ENCODE data around the gene ANKRD55. TPM values are rescaled to one million over a fixed set of nuclear protein-coding genes. Genes with fewer than 3 reads are reported as not detected.

Gene ANKRD55
- total RNA-seq, 4 donors from 2014 or later = not detected

DNA sequence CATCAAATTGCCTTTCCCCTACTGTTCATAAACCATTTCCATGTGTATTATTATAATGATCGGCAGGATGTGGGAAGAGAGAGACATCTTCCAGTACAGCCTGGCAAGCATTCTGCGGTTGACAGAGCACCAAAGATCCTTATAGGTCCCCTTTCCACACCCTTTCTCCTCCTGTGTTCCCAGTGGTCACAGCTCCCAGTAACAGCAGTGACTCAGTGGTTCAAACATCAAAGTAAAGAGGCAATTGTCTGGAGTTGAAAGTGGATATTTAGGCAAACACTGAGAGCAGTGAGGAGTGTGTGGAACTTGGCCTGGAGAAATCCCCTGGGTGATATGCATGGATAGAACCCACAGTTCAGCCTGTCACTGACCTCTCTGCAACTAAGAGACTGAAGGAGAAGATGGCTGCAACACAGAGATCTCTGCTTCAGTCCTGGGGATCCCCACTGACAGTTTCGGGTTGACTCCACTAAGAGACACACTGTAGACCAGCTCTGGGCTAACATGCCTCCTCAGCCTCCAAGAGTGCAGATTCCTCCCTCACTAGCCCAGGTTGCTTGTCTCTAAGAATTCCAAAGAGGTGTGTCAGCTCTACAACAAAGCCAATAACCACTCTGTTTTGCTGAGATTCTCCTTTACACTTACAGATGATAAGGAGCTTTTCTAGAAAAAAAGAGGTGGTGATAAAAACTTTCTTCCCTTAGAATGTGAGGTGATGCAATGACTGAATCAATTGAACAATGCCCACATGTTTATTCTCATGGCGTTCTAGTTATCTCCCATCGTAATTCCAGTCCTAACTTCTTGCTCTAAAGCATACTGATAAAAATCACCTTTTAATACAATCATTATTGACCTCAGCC is 143.9 kb downstream of the ANKRD55 start:
- TF ChIP-seq, protein P1, sequence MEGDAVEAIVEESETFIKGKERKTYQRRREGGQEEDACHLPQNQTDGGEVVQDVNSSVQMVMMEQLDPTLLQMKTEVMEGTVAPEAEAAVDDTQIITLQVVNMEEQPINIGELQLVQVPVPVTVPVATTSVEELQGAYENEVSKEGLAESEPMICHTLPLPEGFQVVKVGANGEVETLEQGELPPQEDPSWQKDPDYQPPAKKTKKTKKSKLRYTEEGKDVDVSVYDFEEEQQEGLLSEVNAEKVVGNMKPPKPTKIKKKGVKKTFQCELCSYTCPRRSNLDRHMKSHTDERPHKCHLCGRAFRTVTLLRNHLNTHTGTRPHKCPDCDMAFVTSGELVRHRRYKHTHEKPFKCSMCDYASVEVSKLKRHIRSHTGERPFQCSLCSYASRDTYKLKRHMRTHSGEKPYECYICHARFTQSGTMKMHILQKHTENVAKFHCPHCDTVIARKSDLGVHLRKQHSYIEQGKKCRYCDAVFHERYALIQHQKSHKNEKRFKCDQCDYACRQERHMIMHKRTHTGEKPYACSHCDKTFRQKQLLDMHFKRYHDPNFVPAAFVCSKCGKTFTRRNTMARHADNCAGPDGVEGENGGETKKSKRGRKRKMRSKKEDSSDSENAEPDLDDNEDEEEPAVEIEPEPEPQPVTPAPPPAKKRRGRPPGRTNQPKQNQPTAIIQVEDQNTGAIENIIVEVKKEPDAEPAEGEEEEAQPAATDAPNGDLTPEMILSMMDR (IDR thresholded peaks at IDR 0.05; ENCODE audit: low read depth) = no peak

DNA sequence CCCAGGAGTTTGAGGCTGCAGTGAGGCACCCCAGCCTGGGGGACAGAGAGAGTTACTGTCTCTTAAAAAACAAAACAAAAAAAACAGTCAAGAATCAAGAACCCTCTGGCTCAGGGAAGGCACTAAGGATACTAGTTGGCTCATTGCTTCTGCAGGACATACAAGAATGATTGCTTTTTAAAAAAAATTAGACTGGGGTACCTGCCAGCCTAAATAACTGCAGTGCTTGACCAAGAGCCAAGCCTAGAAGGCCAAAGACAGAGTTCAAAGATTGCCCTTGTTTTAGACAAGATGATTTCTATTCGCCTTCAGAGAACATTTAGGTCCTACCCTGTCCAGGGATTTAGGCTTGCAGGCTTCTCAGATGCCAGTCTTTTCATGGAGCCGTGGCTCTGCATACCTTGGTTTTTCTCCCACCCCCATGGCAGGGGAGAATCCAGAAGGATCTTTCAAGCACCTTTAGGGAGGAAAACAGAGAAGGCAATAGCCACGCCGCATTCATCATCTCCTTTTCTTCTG is 144.6 kb downstream of the ANKRD55 start:
- TF ChIP-seq, protein P1 (IDR thresholded peaks at IDR 0.05; ENCODE audit: low read depth) = no peak

DNA sequence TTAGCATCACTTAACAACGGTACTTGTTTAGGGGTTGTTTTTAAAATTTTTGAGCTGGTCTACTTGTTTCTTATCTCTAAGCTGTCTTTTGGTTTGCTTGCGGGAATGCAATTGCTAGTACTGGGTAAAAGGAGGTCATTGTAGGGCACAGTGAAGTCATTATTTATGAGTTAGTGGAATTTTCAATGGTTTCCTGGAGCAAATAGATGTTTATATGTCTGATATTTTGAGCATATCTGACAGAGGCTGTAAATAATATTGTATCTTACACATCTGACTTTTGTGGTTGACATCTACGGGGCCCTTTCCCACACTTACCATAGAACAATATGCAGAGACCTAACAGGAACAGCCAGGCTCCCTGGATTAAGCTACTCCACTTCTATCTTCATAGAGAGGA is 147.9 kb downstream of the ANKRD55 start:
- TF ChIP-seq, protein P1 (IDR thresholded peaks at IDR 0.05; ENCODE audit: low read depth) = no peak

DNA sequence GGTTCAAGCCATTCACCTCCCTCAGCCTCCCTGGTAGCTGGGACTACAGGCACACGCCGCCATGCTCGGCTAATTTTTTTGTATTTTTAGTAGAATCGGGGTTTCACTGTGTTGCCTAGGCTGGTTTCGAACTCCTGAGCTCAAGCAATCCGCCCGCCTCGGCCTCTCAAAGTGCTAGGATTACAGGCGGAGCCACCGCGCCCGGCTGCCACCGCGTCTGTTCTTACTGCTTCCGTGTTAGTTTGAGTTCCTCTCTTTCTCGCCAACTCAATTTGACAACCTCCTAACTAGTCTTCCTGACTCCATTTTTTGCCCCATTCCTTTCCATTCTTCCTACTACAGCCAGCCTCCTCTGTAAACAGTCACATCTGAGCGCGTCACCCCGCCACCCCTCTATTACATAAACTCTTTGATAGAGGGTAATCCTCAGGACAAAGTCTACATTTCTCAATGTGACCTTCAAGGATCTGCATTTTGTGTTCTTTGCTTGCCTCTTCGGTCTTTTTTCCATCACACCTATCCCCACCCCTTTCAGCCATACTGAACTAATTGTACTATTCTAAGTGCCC is 149.8 kb downstream of the ANKRD55 start:
- TF ChIP-seq, protein P1 (IDR thresholded peaks at IDR 0.05; ENCODE audit: low read depth) = no peak

DNA sequence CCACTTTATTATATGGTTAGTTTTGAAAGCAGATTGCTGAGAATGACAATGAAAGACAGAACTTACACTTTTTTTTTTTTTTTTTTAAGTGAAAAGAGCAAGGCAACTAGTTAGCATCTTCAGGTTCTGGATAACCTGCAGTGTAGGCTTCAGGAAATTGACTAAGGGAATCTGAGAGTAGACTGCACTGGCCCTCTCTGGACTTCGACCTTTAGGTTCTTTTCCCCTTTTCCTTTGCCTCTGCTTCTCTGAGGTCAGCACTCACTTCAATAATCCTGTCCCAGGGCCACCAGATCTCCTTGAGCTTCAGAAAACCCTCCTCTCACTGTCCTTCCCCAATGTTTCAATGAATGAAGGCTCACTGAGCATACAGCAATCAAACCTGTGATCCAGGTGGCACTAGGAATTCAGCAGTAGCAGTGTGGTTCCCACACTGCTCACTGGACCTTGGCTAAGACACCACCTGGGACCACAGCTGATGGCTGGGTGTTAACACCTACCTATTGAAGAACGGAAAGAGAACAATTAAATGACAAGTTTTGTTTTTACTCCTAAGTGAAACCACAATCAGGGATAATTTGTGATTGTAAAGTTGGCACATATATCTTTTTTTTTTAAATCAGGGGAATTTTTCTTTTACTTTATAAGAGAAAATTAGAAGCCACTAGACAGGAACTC is 152.6 kb downstream of the ANKRD55 start:
- TF ChIP-seq, protein P1 (IDR thresholded peaks at IDR 0.05; ENCODE audit: low read depth) = no peak

DNA sequence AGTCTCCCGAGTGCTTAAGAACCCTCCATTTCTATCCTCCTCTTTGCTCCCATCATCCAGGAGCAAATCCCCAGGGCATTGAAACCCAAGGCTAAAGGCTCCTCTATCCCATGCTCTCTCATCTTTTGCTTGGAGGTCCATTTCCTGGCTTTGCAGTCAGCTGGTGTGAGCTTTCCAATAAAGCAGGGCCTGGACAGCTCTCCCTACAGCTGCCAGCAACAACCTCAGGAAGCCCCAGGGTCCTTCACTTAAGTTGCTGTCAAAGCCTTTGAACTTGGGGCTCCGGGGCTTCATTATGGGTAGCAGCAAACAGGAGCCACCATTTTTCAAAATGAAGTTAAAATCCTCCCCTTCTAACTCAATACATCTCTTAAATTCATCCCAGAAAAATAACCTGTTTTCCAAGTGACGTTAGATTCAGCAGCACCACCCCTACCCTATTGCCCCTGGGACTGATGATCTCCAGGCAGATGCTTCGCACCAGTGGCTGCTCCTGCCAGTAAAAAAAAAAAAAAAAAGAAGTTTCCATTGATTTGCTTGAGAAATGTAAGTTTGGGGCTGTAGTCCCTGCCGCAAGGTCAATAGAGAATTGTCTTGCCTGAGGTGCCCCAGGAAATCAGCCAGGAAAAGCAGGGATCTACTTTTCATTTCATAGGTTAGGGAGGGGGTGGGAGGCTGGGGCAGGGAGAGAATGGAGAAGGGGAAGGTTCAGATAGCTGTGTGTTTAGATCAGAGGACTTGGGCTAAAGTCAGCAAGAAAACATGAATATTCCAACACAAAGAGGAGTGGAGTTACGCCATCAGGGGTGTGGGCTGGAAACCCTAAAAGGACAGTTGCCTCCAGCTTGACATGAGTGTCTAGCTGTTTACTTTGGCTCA is 154.6 kb downstream of the ANKRD55 start:
- TF ChIP-seq, protein P1 (IDR thresholded peaks at IDR 0.05; ENCODE audit: low read depth) = no peak

All from subcutaneous adipose tissue (tissue), 4 donors.